GM19468 (cell line): ENCODE results near the gene DDTL.
"Not testable (repeated sequence)": the region's sequence is repeated elsewhere in the genome, so short reads cannot be mapped to it uniquely, and the experiment has no call there.

Experiments used
- ATAC-seq: cut with Tn5 transposase; IDR thresholded peaks from one replicate; pipeline ENCODE4 v1.9.1; 2021; ENCODE audit warnings: mild to moderate bottlenecking, moderate library complexity, moderate number of reproducible peaks; ENCODE audit not compliant: unreplicated experiment; ENCODE audit errors: extremely low read depth

Gene DDTL

DNA sequence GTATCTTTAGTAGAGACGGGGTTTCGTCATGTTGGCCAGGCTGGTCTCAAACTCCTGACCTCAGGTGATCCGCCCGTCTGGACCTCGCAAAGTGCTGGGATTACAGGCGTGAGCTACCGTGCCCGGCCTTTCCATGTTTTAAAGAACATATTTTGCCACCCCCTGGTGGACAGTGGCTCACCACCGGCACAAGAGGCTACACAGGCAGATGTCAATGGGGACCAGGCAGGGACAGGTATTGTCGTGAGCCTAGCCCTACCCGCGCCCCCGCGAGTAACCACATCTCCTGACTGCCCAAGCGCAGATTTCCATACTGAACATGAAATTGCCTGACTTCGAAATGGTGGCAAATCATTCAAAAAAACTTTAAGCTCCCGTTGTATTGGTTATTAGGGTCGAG lies 594 bp upstream of the DDTL start:
- not testable (repeated sequence) for ATAC-seq

DNA sequence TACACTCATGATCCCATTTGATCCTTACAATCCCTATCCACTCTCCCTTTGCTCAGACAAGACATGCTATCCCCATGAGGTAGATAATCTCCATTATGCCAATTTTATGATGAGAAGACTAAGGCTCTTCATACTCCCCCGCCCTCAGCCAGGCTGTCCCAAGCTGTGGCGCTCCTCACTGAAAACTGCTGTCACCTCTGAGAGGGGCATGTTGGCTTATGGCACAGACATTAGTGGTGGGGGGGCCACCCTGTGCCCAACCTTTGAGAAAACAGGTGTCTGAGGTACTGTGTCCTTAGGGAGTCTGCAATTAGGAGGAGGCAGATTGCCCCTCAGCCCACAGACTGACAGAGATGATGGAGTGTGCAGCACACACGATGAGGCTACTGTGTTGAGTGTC lies 2.4 kb downstream of the DDTL start:
- ATAC-seq: no peak

DNA sequence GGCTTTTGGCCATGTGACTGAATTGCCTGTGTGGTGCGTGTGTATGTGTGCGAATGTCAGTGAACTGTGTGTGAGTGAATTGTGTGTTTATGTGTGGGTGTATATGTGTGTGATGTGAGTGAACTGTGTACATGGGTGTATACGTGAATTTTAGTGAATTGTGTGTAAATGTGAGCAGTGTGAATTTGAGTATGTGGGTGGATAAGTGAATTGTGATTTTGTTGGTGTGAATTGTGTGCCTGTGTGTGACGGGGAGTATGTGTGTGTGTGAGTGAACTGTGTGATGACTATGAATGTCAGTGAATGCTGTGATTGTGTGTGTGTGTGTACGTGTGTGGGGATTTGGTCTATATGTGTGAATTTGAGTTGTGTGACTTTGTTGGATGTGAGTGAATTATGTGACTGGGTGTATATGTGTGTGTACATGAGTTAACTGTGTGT lies 3.5 kb downstream of the DDTL start:
- ATAC-seq: no peak

DNA sequence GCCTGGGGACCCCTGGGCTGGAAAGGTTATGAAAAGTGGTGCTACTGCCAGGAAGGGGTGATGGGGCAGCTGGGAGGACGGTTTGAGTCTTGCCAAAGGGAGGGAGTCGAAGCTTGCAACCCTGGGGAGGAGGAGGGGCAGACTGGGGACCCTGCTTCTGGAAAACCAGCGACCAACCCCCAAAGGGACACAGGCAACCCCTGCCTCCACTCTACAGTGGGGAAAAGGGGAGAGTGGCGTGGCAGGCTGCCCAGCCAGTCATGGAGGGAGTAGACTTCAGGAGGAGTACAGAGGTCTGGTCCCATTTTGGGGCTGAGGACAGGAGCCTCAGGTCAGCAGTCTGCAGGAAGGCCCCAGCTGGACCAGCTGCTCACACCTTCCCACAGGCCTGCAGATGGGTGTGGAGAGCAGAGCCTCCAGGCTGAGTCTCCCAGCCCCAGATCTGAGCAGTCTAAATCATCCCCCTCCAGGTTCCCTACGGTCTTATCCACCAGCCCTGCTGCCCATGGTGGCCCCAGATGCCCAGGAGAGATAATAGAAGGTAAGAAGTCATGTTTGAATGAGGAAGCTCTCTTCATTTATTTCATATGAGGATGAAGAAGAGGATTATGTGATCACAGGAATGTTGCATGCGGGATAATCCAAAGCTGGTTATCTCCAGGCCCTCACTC lies 4.3 kb downstream of the DDTL start:
- no peak for ATAC-seq

DNA sequence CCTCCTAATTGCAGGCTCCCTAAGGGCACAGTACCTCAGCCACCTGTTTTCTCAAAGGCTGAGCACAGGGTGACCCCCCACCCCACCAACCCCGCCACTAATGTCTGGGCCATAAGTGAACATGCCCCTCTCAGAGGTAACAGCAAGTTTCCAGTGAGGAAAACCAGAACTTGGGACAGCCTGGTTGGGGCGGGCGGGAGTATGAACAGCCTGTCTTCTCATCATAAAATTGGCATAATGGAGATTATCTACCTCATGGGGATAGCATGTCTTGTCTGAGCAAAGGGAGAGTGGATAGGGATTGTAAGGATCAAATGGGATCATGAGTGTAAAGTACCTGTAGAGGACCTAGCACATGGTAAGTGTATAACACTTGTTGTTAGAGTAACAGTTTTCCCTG lies 5.2 kb downstream of the DDTL start:
- not testable (repeated sequence) for ATAC-seq

DNA sequence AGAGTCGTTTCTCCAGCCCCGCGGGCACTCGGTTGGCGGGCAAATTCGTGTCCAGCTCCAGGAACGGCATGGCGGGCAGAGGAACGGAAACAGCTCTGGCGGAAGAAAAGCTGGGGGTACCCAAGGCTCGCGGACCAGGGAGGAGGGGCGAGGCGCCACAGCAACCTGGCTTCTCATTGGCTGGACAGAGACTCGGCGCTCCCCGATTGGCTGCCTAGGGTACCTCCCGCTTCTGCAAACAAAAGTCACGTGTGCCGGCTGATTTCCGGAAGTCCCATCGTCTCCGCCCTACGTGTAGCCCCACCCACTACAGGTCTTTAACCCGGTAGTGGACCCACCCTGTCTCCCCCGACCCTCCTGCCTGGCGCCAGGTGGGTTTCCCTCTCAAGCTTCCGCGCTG lies 7.7 kb downstream of the DDTL start, which contains the start of gene DDT:
TSS of gene DDT (minus strand) at position 97 of the 400 bp plus-strand sequence. CDS start at position 70, 27 bp downstream.
- peak; percentile 76 for ATAC-seq

DNA sequence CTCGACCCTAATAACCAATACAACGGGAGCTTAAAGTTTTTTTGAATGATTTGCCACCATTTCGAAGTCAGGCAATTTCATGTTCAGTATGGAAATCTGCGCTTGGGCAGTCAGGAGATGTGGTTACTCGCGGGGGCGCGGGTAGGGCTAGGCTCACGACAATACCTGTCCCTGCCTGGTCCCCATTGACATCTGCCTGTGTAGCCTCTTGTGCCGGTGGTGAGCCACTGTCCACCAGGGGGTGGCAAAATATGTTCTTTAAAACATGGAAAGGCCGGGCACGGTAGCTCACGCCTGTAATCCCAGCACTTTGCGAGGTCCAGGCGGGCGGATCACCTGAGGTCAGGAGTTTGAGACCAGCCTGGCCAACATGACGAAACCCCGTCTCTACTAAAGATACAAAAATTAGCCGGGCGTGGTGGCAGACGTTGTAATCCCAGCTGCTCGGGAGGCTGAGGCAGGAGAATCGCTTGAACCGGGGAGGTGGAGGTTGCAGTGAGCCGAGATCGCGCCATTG lies 8.2 kb downstream of the DDTL start:
- not testable (repeated sequence) for ATAC-seq

DNA sequence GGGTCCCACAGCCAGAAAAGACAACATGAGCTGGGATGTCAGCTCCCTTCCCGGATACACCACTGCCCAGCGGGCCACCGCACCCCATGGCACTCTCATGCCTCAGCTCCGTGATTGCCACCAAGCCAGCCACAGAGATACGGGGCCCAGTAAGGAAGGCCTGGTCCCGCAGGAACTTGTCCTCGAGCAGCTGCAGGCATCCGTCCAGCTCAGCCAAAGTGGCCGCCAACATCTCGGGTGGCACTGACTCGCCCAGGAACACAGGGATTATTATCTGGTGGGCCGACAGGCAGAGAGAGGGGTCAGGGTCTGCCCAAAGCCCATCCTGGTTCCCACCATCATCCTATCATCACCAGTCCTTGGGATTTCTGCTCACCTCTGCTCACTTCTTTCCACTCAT lies 10.6 kb downstream of the DDTL start:
- ATAC-seq: not testable (repeated sequence)

DNA sequence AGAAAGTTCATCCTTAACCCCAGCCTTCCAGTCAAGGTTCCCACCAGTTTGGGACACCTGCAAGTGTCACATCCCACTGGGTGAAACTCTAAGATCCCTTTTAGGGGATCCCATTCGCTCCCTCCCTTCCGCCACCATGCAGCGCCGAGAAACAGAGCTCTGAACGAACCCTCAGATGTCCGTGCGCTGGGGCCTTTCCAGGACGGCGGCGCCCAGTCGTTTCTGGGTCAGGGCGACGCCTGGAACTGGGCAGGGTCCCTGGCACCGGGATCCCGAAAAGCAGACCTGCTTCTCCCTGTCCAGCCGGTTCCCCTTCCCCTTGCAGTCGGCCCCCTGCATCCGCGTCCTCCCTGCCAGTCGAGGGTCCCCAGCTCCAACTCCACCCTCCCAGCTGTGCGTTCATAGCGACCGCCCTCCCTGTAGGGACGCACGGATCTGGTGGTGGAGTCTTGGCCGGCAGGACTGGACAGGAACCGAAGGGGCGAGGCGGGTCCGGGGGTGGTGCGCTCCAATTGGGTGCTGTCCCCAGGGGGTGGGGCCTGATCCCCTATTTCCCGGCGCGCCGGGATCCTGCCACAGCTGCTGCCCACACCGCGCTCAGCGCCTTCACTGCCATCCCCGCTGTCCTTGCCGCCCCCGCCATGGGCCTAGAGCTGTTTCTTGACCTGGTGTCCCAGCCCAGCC lies 13.0 kb downstream of the DDTL start, which contains the start of gene GSTT2:
TSS of gene GSTT2 (plus strand) at position 578 of the 684 bp plus-strand sequence.
- ATAC-seq: not testable (repeated sequence)

DNA sequence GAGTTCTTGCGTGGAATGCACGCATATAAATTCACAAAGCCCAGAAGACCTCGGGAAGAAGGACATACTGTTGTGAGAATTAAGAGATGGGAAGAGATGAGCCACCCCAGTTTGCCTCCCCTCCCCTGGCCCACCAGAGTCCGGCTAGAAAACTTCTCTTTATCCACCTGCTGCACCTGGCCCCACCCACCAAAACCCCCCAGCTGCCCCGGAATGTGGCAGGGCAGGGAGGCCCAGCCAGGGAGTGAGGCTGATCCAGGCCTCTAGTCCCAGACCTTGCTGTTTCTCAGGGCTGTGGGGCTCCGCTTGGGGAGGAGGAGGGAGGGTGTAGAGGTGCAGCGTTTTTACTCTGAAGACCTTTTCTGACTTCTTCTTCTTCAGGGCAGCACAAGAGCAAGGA lies 13.9 kb downstream of the DDTL start:
- not testable (repeated sequence) for ATAC-seq

DNA sequence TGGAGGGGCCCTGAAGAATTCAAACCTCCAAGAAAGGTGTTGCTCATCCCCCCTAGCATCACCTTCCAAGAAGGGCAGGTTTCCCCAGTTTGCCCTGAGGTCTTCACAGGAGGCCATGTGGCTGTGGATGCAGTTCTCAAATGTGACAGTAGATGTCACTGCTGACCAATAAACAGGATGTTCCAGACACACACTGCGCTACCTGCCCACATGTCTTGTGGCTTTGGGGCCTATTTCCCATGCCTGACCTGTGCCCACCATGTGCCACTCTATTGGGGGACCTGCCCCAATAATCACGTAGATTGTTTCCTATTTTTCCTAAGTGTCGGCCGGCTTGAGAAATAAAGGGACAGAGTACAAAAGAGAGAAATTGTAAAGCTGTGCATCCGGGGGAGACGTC lies 17.7 kb downstream of the DDTL start:
- no peak for ATAC-seq

DNA sequence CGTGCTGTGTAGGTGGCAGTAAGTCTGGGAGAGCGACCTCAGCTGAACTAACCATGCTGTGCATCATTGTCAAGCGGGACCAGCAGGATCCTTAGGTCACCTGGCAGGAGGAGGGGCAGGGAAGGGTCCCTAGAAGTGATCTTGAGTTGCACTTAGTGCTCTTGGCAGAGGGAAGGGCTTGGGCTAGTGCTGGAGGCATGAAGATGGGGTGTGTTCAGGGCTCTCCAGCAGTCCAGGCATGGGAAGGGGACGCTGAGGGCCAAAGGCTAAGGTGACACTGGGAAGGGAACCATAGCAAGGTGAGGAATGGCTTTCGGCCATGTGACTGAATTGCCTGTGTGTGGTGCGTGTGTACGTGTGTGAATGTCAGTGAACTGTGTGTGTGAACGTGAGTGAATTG lies 19.4 kb downstream of the DDTL start:
- ATAC-seq: not testable (repeated sequence)

DNA sequence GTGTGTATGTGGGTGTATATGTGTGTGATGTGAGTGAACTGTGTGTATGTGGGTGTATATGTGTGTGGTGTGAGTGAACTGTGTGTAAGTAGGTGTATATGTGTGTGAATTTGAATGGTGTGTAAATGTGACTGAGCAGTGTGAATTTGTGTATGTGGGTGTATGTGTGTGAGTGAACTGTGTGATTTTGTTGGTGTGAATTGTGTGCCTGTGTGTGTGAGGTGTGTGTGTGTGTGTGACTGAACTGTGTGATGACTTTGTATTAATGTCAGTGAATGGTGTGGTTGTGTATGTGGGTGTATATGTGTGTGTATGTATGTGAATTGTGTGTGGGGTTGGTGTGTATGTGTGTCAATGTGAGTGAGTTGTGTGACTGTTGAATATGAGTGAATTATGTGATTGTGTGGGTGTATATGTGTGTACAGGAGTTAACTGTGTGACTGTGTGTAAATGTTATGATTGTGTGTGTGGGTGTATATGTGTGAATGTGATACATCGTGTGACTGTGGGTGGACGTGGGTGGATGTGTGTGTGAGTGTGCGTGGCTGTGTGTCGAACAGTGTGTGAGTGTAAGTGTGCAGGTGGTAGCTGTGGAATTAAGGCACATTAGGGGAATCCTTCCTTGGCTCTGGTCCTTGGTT lies 20.0 kb downstream of the DDTL start:
- ATAC-seq: not testable (repeated sequence)

DNA sequence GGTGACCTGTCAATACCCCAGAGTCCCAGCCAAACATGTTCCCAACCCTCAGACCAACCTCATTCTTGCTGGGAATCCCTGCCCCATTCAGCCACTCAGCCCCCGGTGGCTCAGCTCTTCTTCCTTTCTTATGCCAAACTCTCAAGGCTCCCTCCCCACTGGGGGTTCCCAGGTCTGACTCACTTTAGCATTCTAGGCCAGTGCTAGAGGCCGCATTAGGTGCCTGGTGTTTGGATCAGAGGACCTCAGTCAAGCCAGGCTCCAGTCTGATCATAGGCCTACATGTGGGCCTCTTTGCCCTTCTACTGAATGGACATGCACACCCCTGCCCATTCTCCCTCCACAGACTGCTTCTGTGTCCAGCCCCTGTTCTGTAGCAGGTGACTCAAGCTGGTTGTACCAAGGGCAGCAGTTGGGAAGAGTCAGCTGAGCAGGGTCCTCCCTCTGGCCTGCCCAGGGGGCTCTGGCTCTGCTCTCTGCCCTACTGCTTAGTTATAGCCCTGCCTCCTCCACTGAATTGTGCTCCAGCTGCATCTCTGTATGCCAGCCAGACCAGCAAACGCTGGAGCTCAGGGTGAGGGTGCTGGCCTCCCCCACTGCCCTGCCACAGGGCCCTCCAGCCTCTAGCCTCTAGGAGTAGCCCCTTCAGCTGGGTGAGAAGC lies 23.0 kb downstream of the DDTL start:
- ATAC-seq: not testable (repeated sequence)

DNA sequence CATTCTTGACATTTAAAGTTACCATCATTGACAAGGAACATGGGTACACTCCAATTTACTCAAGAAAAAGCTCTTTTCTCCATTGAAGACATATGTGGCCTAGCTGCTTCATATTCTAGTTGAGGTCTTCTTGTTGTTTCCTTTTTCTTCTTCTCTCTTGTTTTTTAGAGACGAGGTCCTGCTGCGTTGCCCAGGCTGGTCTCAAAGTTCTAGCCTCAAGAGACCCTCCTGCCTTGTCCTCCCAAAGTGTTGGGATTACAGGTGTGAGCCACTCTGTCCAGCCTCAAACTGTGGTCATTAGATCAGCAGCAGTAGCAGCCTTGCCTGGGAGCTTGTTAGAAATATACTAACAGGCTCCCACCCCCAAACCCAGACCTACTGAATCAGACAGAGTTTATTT lies 26.4 kb downstream of the DDTL start:
- ATAC-seq: not testable (repeated sequence)

DNA sequence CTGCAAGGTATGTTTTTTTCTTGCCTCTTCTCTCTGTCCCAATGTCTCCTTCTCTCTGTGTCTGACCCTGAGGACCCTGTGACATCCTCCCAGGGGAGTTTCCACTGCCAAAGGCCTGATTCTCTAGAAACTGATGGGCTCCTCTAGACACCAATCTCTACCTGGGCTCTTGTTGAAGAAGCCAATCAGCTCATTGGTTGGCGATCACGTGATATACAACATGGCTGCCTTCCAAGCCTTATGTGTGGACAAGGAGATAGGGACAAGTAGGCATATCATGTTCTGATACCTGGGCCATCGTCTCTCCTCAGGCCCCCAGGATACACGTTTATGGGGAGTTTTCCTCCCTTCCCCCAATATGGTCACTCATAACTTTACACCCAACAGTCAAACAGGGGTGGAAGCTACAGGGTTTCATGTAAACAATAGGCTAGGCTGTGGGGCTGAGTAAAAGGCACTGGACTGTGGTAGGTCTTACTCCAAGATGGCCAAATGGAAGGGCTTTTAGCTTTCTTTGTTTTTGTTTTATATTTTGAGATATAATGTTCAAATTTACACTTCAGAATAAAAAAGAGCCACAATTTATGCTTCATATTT lies 27.0 kb downstream of the DDTL start:
- ATAC-seq: not testable (repeated sequence)

DNA sequence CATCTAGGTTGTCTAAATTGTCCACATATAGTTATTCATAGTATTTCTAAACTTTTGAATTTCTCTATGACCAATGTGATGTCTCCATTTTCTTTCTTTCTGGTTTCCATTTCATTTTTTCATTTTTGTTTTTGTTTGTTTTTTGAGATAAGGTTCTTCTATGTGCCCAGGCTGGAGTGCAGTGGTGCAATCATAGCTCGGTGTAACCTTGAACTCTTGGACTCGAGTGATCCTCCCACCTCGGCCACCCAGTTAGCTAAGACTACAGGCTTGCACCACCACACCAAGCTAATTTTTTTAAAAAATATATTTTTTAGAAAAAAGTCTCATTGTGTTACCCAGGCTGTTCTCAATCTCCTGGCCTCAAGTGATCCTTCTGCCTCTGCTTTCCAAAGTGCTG lies 30.4 kb downstream of the DDTL start:
- no peak for ATAC-seq

DNA sequence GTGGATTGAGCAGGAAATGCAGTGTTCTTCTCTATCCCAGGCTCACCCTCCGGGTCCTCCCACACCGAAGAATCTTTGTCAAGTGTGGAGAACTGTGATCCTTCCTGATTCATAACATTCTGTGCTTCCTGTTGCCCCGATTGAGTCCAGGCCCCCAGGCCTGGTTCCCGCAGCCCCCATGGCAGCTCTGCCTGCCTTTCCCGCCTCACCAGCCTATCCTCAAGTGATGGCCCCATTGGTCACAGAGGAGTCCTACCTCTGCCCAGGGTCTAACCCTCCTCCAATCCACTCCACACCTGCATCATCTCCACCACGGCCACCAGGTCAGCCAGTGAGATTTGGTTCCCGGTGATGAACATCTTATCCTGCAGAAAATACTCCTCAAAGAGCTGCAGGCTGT lies 33.1 kb downstream of the DDTL start:
- ATAC-seq: not testable (repeated sequence)

DNA sequence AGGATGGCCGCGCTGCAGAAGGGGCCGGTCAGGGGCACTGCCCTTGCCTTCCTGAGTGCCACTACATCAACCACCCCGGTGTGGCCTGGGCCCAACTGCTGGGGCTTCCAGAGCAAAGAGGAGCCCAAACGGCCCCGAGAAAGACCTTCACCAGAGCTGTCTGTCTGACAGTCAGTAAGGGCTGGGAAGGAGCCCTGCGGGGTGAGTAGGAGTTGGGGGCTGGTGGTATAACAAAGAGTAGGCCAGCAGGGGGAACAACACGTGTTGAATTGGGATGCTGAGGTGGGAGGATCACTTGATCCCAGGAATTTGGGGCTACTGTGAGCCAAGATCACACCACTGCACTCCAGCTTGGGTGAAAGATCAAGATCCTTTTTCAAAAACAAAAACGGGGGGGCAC lies 34.6 kb downstream of the DDTL start:
- ATAC-seq: no peak

DNA sequence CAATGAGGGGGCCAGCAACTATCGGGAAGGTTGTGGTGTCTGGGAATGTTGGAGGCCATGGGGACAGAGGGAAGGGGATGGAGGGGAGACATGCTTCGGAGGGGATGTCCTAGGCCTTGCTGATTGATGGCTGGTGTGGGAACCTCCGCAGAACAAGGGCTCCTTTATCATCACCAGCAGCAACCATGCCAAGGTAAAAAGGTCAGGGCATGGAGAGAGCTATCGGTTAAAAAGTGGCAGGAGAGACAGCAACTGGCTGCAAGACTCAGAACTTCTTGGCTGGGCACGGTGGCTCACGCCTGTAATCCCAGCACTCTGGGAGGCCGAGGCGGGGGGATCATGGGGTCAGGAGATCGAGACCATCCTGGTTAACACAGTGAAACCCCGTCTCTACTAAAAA lies 35.6 kb downstream of the DDTL start:
- no peak for ATAC-seq
